ENCODE measurements around the gene PLOD1.
"Not testable (repeated sequence)": the region's sequence is repeated elsewhere in the genome, so short reads cannot be mapped to it uniquely, and the experiment has no call there.

The PLOD1 gene

DNA sequence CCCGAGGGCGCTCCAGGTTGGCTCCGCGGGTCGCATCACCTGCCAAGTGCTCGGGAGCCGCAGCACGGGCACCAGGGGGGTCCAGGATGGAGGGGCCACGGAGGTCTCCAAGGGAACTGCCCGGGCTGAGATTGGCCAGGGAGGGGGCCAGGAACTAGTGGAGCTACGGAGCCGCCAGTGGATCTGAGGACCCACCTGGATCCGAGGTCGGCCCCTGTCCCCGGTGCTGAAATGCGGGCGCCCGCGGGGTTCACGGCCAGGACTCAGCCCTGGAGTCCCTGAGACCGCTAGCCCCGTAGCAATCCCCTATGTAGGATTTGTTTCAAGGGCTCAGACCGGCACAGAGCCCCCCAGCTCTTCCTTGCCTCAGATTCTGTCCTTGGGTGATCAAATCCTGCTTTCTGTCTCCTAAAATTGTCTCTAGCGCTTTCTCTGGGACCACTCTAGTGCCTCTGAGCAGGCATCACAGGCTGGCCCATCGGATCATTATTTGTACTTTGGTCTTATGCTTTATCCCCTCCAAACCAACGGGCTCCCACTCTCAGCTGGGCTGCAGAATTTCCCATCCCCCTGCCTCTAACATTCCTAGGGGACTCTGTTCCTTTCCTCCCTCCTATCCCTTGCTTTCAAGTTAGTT lies 35.6 kb upstream of the PLOD1 start:
- H3K9ac ChIP-seq (ENCODE audit: low read depth, low read length) = no peak overlapping the region
- peak overlapping the region; percentile 9 for H3K4me3 ChIP-seq (ENCODE audit: low read depth, low read length)
- no peak overlapping the region for H3K27ac ChIP-seq (ENCODE audit: low read depth, low read length)

DNA sequence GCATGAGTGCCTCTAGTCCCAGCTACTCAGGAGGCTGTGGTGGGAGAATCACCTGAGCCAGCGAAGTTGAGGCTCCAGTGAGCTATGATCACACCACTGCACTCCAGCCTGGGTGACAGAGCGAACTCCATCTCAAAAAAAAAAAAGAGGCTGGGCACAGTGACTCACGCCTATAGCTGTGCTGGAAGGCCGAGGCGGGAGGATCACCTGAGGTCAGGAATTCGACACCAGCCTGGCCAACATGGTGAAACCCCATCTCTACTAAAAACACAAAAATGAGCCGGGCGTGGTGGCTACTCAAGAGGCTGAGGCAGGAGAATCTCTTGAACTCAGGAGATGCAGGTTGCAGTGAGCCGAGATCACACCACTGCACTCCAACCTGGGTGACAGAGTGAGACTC lies 33.1 kb upstream of the PLOD1 start:
- not testable (repeated sequence) for H3K27ac ChIP-seq (ENCODE audit: low read depth, low read length); H3K4me3 ChIP-seq (ENCODE audit: low read depth, low read length); H3K4me1 ChIP-seq (ENCODE audit: control insufficient read depth, insufficient read depth, low read length); H3K36me3 ChIP-seq (ENCODE audit: control insufficient read depth, insufficient read depth, low read length); H3K9me3 ChIP-seq (ENCODE audit: control insufficient read depth, insufficient read depth, low read length); H3K27me3 ChIP-seq (ENCODE audit: control insufficient read depth, insufficient read depth, low read length); H3K9ac ChIP-seq (ENCODE audit: low read depth, low read length)

More for the DNA sequence above, 35.6 kb upstream of the PLOD1 start:
- H3K9me3 ChIP-seq (ENCODE audit: control insufficient read depth, insufficient read depth, low read length) = no peaks in the 10 kb centered on the region
- no peaks in the 10 kb centered on the region for H3K36me3 ChIP-seq (ENCODE audit: control insufficient read depth, insufficient read depth, low read length)
- no peaks in the 10 kb centered on the region for H3K4me1 ChIP-seq (ENCODE audit: control insufficient read depth, insufficient read depth, low read length)
- peaks cover 4% of the 10 kb centered on the region for H3K27me3 ChIP-seq (ENCODE audit: control insufficient read depth, insufficient read depth, low read length)

DNA sequence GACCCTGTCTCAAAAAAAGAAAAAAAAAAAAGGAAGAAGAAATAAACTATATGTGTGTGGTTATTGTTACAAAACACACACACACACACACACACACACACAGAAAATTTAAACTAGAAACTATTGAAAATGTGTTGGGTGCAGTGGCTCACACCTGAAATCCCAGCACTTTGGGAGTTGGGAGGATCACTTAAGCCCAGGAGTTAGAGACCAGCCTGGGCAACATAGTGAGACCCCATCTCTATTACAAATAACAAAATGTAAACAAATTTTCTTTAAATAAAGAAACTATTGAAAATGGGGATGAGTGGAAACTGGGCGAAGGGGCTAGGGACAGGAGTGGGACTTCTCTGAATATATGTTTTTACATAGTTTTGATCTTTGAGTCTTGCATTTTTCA lies 31.3 kb upstream of the PLOD1 start:
- H3K9ac ChIP-seq (ENCODE audit: low read depth, low read length) = no peak overlapping the region
- no peak overlapping the region for H3K4me3 ChIP-seq (ENCODE audit: low read depth, low read length)
- H3K27ac ChIP-seq (ENCODE audit: low read depth, low read length) = no peak overlapping the region
- H3K27me3 ChIP-seq (ENCODE audit: control insufficient read depth, insufficient read depth, low read length) = peaks cover 4% of the 10 kb centered on the region
- no peaks in the 10 kb centered on the region for H3K36me3 ChIP-seq (ENCODE audit: control insufficient read depth, insufficient read depth, low read length)
- H3K4me1 ChIP-seq (ENCODE audit: control insufficient read depth, insufficient read depth, low read length) = peaks cover 4% of the 10 kb centered on the region; the same call in 1 of the 2 replicates
- no peaks in the 10 kb centered on the region for H3K9me3 ChIP-seq (ENCODE audit: control insufficient read depth, insufficient read depth, low read length)

DNA sequence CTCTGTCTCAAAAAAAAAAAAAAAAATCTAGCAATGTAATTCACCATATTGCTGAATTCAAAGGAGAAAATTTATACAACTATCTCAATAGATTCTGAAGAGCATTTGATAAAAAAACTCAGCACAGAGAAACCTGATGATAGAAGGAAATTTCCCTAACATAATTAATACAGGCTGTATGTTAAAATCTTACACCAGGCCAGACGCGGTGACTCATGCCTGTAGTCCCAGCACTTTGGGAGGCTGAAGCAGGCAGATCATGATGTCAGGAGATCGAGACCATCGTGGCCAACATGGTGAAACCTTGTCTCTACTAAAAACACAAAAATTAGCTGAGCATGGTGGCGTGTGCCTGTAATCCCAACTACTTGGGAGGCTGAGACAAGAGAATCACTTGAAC lies 30.4 kb upstream of the PLOD1 start:
- not testable (repeated sequence) for H3K9ac ChIP-seq (ENCODE audit: low read depth, low read length); H3K27ac ChIP-seq (ENCODE audit: low read depth, low read length); H3K4me1 ChIP-seq (ENCODE audit: control insufficient read depth, insufficient read depth, low read length); H3K4me3 ChIP-seq (ENCODE audit: low read depth, low read length); H3K27me3 ChIP-seq (ENCODE audit: control insufficient read depth, insufficient read depth, low read length); H3K36me3 ChIP-seq (ENCODE audit: control insufficient read depth, insufficient read depth, low read length); H3K9me3 ChIP-seq (ENCODE audit: control insufficient read depth, insufficient read depth, low read length)

DNA sequence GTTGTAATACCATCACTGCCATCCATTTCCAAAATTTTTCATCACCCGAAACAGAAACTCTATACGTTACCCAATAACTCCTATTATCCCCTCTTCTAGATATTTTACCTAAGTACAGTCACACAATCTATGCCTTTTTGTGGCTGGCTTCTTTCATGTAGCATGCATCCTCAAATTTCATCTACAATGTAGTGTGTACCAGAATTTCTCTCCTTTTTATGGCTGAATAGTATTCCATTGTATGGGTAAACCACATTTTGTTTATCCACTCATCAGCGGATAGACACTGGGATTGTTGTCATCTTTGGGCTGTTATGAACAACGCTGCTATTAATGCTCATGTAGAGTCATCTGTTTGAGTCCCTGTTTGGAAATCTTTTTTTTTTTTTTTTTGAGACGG lies 29.5 kb upstream of the PLOD1 start:
- no peaks in the 10 kb centered on the region for H3K27me3 ChIP-seq (ENCODE audit: control insufficient read depth, insufficient read depth, low read length)
- H3K9ac ChIP-seq (ENCODE audit: low read depth, low read length) = no peak overlapping the region
- H3K4me1 ChIP-seq (ENCODE audit: control insufficient read depth, insufficient read depth, low read length) = peaks cover 4% of the 10 kb centered on the region; the same call in 1 of the 2 replicates
- no peak overlapping the region for H3K4me3 ChIP-seq (ENCODE audit: low read depth, low read length)
- no peaks in the 10 kb centered on the region for H3K9me3 ChIP-seq (ENCODE audit: control insufficient read depth, insufficient read depth, low read length)
- H3K27ac ChIP-seq (ENCODE audit: low read depth, low read length) = no peak overlapping the region
- H3K36me3 ChIP-seq (ENCODE audit: control insufficient read depth, insufficient read depth, low read length) = no peaks in the 10 kb centered on the region

DNA sequence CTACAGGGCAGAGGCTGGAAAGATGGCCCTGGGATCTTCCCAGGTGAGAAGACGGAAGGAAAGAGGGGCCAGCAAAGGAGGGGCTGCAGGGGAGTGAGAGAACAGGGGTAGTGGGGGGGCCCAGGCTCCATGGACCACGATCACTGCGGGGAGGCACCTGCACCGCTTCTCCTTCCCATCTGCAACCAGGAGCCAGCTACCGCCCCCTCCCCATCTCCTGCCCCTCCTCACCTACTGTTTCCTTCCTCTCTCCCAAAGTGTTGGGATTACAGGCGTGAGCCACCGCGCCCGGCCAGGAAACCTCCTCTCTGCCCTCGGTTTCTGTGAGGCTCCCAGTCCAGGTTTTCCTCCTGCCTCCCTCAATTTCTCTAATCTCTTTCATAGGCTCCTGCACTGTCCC lies 27.6 kb upstream of the PLOD1 start:
- H3K9ac ChIP-seq (ENCODE audit: low read depth, low read length) = no peak overlapping the region
- no peaks in the 10 kb centered on the region for H3K9me3 ChIP-seq (ENCODE audit: control insufficient read depth, insufficient read depth, low read length)
- H3K27me3 ChIP-seq (ENCODE audit: control insufficient read depth, insufficient read depth, low read length) = no peaks in the 10 kb centered on the region
- no peaks in the 10 kb centered on the region for H3K36me3 ChIP-seq (ENCODE audit: control insufficient read depth, insufficient read depth, low read length)
- no peak overlapping the region for H3K4me3 ChIP-seq (ENCODE audit: low read depth, low read length)
- no peak overlapping the region for H3K27ac ChIP-seq (ENCODE audit: low read depth, low read length)
- peaks cover 4% of the 10 kb centered on the region; the same call in 1 of the 2 replicates for H3K4me1 ChIP-seq (ENCODE audit: control insufficient read depth, insufficient read depth, low read length)

DNA sequence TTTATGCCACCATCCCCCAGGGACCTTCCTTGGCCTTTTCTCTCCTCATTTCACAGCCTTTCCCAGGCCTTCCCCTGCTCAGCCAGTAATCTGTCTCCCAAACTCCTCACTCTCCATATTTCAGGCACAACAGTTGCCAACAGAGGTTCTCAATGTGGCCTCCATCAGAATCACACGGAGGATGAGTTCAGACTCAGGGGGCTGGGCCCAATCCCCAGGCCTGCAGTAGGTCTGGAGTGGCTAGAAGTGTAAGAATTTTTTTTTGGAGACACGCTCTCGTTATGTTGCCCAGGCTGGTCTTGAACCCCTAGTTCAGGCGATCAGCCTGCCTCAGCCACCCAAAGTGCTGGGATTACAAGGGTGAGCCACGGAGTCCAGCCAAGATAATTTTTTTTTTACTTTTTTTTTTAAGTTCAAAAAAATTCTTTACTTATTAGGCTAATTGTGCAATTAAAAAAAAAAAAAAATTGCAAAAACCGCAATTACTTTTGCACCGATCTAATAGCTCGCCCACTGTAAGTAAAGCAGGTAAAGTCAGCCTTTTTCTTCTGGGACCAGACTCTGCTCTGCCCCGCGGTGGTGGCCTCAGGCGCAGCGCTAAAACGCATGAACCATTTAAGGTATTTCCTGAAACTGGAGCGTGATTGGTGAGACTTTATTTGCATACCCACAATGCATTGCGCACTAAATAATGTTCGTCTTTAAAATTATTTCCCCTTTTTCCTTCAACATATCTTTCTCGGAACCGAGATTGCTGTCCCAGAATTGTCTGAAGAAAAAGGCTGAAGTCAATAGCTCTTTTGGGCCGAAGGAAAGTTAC lies 27.0 kb upstream of the PLOD1 start:
- no peaks in the 10 kb centered on the region for H3K9me3 ChIP-seq (ENCODE audit: control insufficient read depth, insufficient read depth, low read length)
- no peak overlapping the region for H3K4me3 ChIP-seq (ENCODE audit: low read depth, low read length)
- H3K4me1 ChIP-seq (ENCODE audit: control insufficient read depth, insufficient read depth, low read length) = peaks cover 4% of the 10 kb centered on the region; the same call in 1 of the 2 replicates

DNA sequence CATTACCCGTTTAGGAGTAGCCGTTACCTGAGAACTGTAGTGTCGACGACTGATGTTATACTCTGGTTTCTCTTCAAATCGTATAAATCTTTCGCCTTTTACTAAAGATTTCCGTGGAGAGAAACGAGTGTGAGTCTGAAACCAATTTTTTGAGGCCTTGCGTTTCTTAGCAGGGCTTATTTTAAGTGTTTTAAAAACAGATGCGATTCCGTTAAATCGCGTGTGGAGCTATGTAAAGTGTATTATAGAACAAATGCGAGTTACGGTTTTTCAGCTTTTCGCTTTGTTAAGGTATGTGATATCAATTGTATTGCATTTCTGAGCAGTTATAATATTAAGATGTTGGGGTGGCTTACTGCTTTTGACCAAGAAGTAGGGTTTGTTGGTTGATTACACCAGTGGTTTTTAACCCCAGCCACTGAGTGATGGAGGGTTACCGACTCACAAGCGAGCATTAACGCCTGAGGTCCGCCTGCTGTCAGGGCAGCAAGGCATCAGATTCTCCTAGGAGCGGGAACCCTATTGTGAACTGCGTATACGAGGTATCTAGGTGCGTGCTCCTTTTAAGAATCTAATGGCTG lies 26.3 kb upstream of the PLOD1 start:
- Histone ChIP-seq H3K27ac (ENCODE audit: low read depth, low read length) (peak overlapping the region; percentile 99), H3K4me1 (ENCODE audit: control insufficient read depth, insufficient read depth, low read length) (peaks cover 4% of the 10 kb centered on the region; the same call in 1 of the 2 replicates), H3K36me3 (ENCODE audit: control insufficient read depth, insufficient read depth, low read length) (no peaks in the 10 kb centered on the region), H3K4me3 (ENCODE audit: low read depth, low read length) (peak overlapping the region; percentile 62), H3K27me3 (ENCODE audit: control insufficient read depth, insufficient read depth, low read length) (no peaks in the 10 kb centered on the region), H3K9ac (ENCODE audit: low read depth, low read length) (peak overlapping the region; percentile 99), H3K9me3 (ENCODE audit: control insufficient read depth, insufficient read depth, low read length) (no peaks in the 10 kb centered on the region)

More for the DNA sequence above, 27.0 kb upstream of the PLOD1 start:
- Histone ChIP-seq H3K36me3 (ENCODE audit: control insufficient read depth, insufficient read depth, low read length) (no peaks in the 10 kb centered on the region), H3K9ac (ENCODE audit: low read depth, low read length) (peak overlapping the region; percentile 99), H3K27ac (ENCODE audit: low read depth, low read length) (peak overlapping the region; percentile 99), H3K27me3 (ENCODE audit: control insufficient read depth, insufficient read depth, low read length) (no peaks in the 10 kb centered on the region)

DNA sequence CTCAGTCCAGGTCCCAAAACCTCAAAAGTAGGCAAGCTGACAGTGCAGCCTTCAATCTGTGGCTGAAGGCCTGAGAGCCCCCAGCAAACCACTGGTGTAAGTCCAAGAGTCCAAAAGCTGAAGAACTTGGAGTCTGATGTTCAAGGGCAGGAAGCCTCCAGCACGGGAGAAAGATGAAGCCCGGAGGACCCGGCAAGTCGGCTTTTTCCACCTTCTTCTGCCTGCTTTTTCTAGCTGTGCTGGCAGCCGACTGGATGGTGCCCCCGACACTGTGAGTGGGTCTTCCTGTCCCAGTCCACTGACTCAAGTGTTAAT lies 23.6 kb upstream of the PLOD1 start:
- H3K4me3 ChIP-seq (ENCODE audit: low read depth, low read length); H3K9me3 ChIP-seq (ENCODE audit: control insufficient read depth, insufficient read depth, low read length); H3K4me1 ChIP-seq (ENCODE audit: control insufficient read depth, insufficient read depth, low read length); H3K9ac ChIP-seq (ENCODE audit: low read depth, low read length); H3K36me3 ChIP-seq (ENCODE audit: control insufficient read depth, insufficient read depth, low read length); H3K27me3 ChIP-seq (ENCODE audit: control insufficient read depth, insufficient read depth, low read length); H3K27ac ChIP-seq (ENCODE audit: low read depth, low read length): not testable (repeated sequence)

DNA sequence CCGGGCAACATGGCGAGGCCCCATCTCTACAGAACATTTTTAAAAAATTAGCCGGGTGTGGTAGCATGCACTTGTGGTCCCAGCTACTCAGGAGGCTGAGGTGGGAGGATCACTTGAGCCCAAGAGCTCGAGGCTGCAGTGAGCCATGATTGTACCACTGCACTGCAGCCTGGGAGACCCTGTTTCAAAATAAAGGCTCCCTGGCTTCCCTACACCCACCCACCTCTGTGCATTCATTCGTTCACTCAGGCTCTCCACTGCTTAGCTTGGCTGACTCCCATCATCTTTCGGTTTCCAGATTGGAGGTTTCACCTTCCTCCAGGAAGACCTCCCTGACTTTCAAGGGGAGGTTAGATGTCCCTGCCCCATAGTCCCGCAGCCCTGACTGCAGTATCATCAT lies 22.5 kb upstream of the PLOD1 start:
- no peaks in the 10 kb centered on the region for H3K36me3 ChIP-seq (ENCODE audit: control insufficient read depth, insufficient read depth, low read length)

DNA sequence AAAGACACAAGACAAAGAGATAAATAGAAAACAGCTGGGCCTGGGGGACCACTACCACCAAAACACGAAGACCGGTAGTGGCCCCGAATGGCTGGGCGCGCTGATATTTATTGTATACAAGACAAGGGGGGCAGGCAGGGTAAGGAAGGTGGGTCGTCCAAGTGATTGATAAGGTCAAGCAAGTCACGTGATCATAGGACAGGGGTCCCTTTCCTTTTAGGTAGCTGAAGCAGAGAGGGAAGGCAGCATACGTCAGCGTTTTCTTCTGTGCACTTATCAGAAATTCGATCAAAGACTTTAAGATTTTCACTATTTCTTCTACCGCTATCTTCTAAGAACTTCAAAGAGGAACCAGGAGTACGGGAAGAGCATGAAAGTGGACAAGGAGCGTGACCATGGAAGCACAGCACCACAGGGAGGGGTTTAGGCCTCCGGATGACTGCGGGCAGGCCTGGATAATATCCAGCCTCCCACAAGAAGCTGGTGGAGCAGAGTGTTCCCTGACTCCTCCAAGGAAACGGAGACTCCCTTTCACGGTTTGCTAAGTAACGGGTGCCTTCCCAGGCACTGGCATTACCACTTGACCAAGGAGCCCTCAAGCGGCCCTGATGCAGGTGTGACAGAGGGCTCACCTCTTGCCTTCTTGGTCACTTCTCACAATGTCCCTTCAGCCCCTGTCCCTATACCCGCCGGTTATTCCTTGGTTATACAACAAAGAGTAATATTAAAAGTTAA lies 21.9 kb upstream of the PLOD1 start:
- H3K27me3 ChIP-seq (ENCODE audit: control insufficient read depth, insufficient read depth, low read length); H3K9me3 ChIP-seq (ENCODE audit: control insufficient read depth, insufficient read depth, low read length); H3K27ac ChIP-seq (ENCODE audit: low read depth, low read length); H3K4me3 ChIP-seq (ENCODE audit: low read depth, low read length); H3K36me3 ChIP-seq (ENCODE audit: control insufficient read depth, insufficient read depth, low read length); H3K9ac ChIP-seq (ENCODE audit: low read depth, low read length); H3K4me1 ChIP-seq (ENCODE audit: control insufficient read depth, insufficient read depth, low read length): not testable (repeated sequence)

More for the DNA sequence above, 22.5 kb upstream of the PLOD1 start:
- no peak overlapping the region for H3K4me3 ChIP-seq (ENCODE audit: low read depth, low read length)
- no peak overlapping the region for H3K9ac ChIP-seq (ENCODE audit: low read depth, low read length)
- no peaks in the 10 kb centered on the region for H3K27me3 ChIP-seq (ENCODE audit: control insufficient read depth, insufficient read depth, low read length)
- no peak overlapping the region for H3K27ac ChIP-seq (ENCODE audit: low read depth, low read length)
- peaks cover 4% of the 10 kb centered on the region; the same call in 1 of the 2 replicates for H3K4me1 ChIP-seq (ENCODE audit: control insufficient read depth, insufficient read depth, low read length)
- H3K9me3 ChIP-seq (ENCODE audit: control insufficient read depth, insufficient read depth, low read length) = no peaks in the 10 kb centered on the region

Measured in HUES48 (cell line).